RWPE1 (cell line): ENCODE measurements around the gene LMTK2.

Experiments
- CTCF ChIA-PET: fragments of 350-600 bp; sonication (Branson Sonifier 250); formaldehyde crosslinking; extraction: SDS; loops from one replicate; lab custom pipeline; 2021; lab: Yijun Ruan, JAX
- POLR2A ChIA-PET: fragments of 400-600 bp; formaldehyde crosslinking; extraction: SDS; loops from one replicate; lab custom pipeline; 2020; ENCODE audit warnings: antibody characterized with exemption; ENCODE audit not compliant: low non-redundant PET; lab: Yijun Ruan, JAX
- DNase-seq: peaks from one replicate; pipeline ENCODE4 v3.0.0; 2012; ENCODE audit warnings: low spot score
- H3K27ac ChIP-seq: fragments of 450-650 bp; 2 replicates; pipeline ENCODE4 v1.5.1; 2017
- CTCF ChIP-seq: fragments of 450-650 bp; conservative IDR thresholded peaks from 2 replicates; pipeline ENCODE4 v1.5.1; 2017; ENCODE audit warnings: low read depth, mild to moderate bottlenecking

Gene LMTK2

GRCh38 chr7:98211676-98212531 lies 105.2 kb downstream of the LMTK2 start:
- no peak for TF ChIP-seq CTCF
- H3K27ac ChIP-seq = no peak overlapping the region
- POLR2A ChIA-PET = no interaction called here
- no peak for DNase-seq
- CTCF ChIA-PET = interaction anchor here (1.2 kb wide), 1 partner anchor 189 kb away, joined by 4 read pairs; the partner anchor contains the start of gene BAIAP2L1

DNA sequence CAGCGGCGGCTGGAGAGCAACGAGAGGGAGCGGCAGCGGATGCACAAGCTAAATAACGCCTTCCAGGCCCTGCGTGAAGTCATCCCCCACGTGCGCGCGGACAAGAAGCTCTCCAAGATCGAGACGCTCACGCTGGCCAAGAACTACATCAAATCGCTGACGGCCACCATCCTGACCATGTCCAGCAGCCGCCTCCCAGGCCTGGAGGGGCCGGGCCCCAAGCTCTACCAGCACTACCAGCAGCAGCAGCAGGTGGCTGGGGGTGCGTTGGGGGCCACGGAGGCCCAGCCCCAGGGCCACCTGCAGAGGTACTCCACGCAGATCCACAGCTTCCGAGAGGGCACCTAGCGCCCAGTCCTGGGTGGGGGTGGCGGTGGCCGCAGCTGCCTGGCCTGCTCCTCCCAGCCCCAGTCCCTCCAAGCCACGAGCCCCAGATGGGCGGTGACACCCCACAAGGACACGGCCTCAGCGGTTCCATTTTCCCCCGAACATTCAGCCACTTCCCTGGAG lies 105.9 kb downstream of the LMTK2 start:
- no peak overlapping the region for H3K27ac ChIP-seq
- TF ChIP-seq CTCF = no peak
- DNase-seq = no peak
- ChIA-PET CTCF (interaction anchor here (0.8 kb wide), 1 partner anchor 9 kb away, joined by 3 read pairs; no protein-coding TSS in a partner anchor), POLR2A (no interaction called here)

DNA sequence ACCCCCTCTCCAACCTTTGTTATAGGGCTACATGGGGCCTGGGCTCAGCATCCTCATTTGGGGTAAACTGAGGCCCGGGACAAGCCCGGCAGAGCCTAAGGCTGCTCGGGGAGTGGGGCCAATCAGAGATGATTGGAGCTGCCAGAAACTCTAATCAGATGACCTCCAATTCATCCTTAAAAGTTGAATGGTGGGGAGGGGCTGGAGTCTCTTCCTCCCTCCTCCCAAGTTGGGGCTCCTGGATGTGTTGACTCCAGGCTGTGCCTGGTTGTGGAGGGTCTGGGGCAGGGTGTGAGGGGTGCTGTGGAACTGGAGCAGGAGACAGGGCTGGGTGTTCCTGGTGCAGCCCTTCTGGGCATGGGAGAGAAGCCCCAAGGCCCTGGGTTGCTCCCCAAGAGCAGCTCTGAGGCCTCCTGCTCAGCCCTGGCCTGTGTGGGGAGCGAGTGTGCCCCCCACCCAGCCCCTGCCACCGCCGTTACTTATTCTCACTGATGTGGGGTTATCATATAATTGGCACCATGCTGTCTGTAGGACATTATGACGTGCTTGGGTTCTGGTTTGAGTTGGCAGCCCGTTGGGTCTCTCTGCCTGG lies 106.7 kb downstream of the LMTK2 start:
- H3K27ac ChIP-seq = no peak overlapping the region
- CTCF ChIA-PET = interaction anchor here (0.8 kb wide), 1 partner anchor 8 kb away, joined by 3 read pairs; no protein-coding TSS in a partner anchor
- no peak for TF ChIP-seq CTCF
- POLR2A ChIA-PET = interaction anchor here (0.5 kb wide), 1 partner anchor 156 kb away, joined by 4 read pairs; no protein-coding TSS in a partner anchor
- no peak for DNase-seq

DNA sequence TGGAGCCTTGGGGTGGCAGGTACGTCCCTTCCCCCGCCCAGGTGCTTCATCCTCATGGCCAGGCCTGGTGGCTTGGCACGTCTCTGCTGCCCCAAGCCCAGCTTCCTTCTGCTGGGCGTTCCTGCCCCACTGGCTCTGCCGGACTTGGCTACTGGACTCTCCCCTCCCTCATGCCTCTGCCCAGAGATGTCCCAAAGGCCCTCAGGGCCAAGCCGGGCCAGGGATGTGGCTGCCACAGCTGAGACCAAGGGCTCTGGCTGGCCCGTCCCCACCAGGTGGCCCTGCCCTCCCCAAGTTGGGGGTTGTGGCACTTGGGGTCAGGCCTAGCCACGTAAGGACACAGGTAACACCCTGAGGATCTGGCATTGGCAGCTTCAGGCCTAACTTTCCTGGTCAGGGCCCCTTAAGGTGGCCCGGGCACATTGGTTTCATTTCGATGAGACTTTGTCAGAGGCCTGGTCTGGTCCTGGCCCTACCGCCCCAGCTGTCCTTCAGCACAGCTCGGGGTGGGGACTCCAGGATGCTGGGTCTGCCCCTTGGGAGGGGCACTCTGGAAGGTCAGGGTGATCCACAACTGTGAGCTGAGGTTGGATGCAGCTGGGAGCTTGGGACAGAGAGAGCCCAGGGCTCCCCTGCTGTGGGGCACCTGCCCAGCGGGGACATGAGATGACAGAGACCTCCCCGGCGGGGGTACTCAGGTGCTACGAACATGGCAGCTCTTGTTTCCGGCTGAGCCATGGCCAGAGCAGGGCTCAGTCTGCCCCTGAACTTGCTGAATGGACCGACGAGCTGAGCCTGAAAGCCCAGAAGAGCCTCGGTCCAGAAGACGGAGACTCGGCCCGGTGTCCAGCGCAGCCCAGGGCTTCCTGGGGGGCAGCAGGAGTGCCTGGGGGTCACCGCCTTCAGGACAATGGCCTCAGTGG lies 107.5 kb downstream of the LMTK2 start:
- ChIA-PET POLR2A (interaction anchor here (0.5 kb wide), 1 partner anchor 156 kb away, joined by 4 read pairs; no protein-coding TSS in a partner anchor), CTCF (no interaction called here)

GRCh38 chr7:98214811-98215321 lies 108.2 kb downstream of the LMTK2 start:
- ChIA-PET POLR2A (no interaction called here), CTCF (no interaction called here)

More for the DNA sequence above, 107.5 kb downstream of the LMTK2 start:
- no peak overlapping the region for H3K27ac ChIP-seq
- no peak for TF ChIP-seq CTCF
- no peak for DNase-seq

More at GRCh38 chr7:98214811-98215321, 108.2 kb downstream of the LMTK2 start:
- no peak for TF ChIP-seq CTCF
- no peak overlapping the region for H3K27ac ChIP-seq
- DNase-seq = no peak
